ENCODE measurements around the gene ZNF362.
"Not testable (repeated sequence)": the region's sequence is repeated elsewhere in the genome, so short reads cannot be mapped to it uniquely, and the experiment has no call there.

ZNF362 gene

GRCh38 chr1:33306653-33307493, 50.6 kb downstream of the ZNF362 start:
- WGBS, 2 experiments (ENCODE audit: insufficient coverage in 2 of 2), result 88% methylated on average over 102 to 110 of the region's 113 CpGs
- H3K9me3 ChIP-seq (ENCODE audit: control insufficient read depth, low read length), result no peaks in the 10 kb centered on the region
- H3K4me3 ChIP-seq (ENCODE audit: extremely low read depth, insufficient read depth, low read length, poor library complexity, severe bottlenecking), result no peak overlapping the region
- peaks cover 6% of the 10 kb centered on the region for H3K4me1 ChIP-seq (ENCODE audit: control insufficient read depth, insufficient read depth, low read length, poor library complexity, severe bottlenecking)
- H3K27ac ChIP-seq (ENCODE audit: low read depth, low read length, severe bottlenecking), result no peak overlapping the region
- H3K36me3 ChIP-seq (ENCODE audit: control insufficient read depth, insufficient read depth, low read length), result peaks cover 5% of the 10 kb centered on the region

GRCh38 chr1:33307494-33307864, 51.2 kb downstream of the ZNF362 start:
- H3K36me3 ChIP-seq (ENCODE audit: control insufficient read depth, insufficient read depth, low read length), result no peaks in the 10 kb centered on the region
- WGBS, 2 experiments (ENCODE audit: insufficient coverage in 2 of 2), result no CpG with 5 or more reads among the region's 5 CpGs
- no peaks in the 10 kb centered on the region for H3K9me3 ChIP-seq (ENCODE audit: control insufficient read depth, low read length)
- no peak overlapping the region for H3K4me3 ChIP-seq (ENCODE audit: extremely low read depth, insufficient read depth, low read length, poor library complexity, severe bottlenecking)
- peaks cover 6% of the 10 kb centered on the region for H3K4me1 ChIP-seq (ENCODE audit: control insufficient read depth, insufficient read depth, low read length, poor library complexity, severe bottlenecking)
- H3K27ac ChIP-seq (ENCODE audit: low read depth, low read length, severe bottlenecking), result no peak overlapping the region

GRCh38 chr1:33309351-33309750, 53.1 kb downstream of the ZNF362 start:
- H3K36me3 ChIP-seq (ENCODE audit: control insufficient read depth, insufficient read depth, low read length); H3K27ac ChIP-seq (ENCODE audit: low read depth, low read length, severe bottlenecking); H3K4me1 ChIP-seq (ENCODE audit: control insufficient read depth, insufficient read depth, low read length, poor library complexity, severe bottlenecking); H3K9me3 ChIP-seq (ENCODE audit: control insufficient read depth, low read length); H3K4me3 ChIP-seq (ENCODE audit: extremely low read depth, insufficient read depth, low read length, poor library complexity, severe bottlenecking): not testable (repeated sequence)
- 87 to 98% methylated on average over 10 to 11 of the region's 32 CpGs for WGBS, 2 experiments (ENCODE audit: insufficient coverage in 2 of 2)

GRCh38 chr1:33310702-33311101, 54.4 kb downstream of the ZNF362 start:
- Histone ChIP-seq H3K4me1 (ENCODE audit: control insufficient read depth, insufficient read depth, low read length, poor library complexity, severe bottlenecking) (no peaks in the 10 kb centered on the region), H3K27ac (ENCODE audit: low read depth, low read length, severe bottlenecking) (no peak overlapping the region), H3K4me3 (ENCODE audit: extremely low read depth, insufficient read depth, low read length, poor library complexity, severe bottlenecking) (no peak overlapping the region), H3K36me3 (ENCODE audit: control insufficient read depth, insufficient read depth, low read length) (no peaks in the 10 kb centered on the region), H3K9me3 (ENCODE audit: control insufficient read depth, low read length) (no peaks in the 10 kb centered on the region)
- WGBS, 2 experiments (ENCODE audit: insufficient coverage in 2 of 2), result 60 to 76% methylated on average over 3 to 6 of the region's 8 CpGs

- 80 to 91% methylated on average over 4 of the region's 7 CpGs for WGBS, 2 experiments (ENCODE audit: insufficient coverage in 2 of 2)
- Histone ChIP-seq H3K9me3 (ENCODE audit: control insufficient read depth, low read length) (no peaks in the 10 kb centered on the region), H3K36me3 (ENCODE audit: control insufficient read depth, insufficient read depth, low read length) (no peaks in the 10 kb centered on the region)
Observed at GRCh38 chr1:33311706-33312412, 55.6 kb downstream of the ZNF362 start.

GRCh38 chr1:33312413-33312749, 56.1 kb downstream of the ZNF362 start:
- 57 to 75% methylated on average over 4 to 5 of the region's 5 CpGs for WGBS, 2 experiments (ENCODE audit: insufficient coverage in 2 of 2)
- Histone ChIP-seq H3K4me3 (ENCODE audit: extremely low read depth, insufficient read depth, low read length, poor library complexity, severe bottlenecking) (no peak overlapping the region), H3K9me3 (ENCODE audit: control insufficient read depth, low read length) (no peaks in the 10 kb centered on the region), H3K27ac (ENCODE audit: low read depth, low read length, severe bottlenecking) (no peak overlapping the region), H3K36me3 (ENCODE audit: control insufficient read depth, insufficient read depth, low read length) (no peaks in the 10 kb centered on the region), H3K4me1 (ENCODE audit: control insufficient read depth, insufficient read depth, low read length, poor library complexity, severe bottlenecking) (peaks cover 7% of the 10 kb centered on the region)

More at GRCh38 chr1:33311706-33312412, 55.6 kb downstream of the ZNF362 start:
- peaks cover 7% of the 10 kb centered on the region for H3K4me1 ChIP-seq (ENCODE audit: control insufficient read depth, insufficient read depth, low read length, poor library complexity, severe bottlenecking)
- H3K27ac ChIP-seq (ENCODE audit: low read depth, low read length, severe bottlenecking), result no peak overlapping the region
- no peak overlapping the region for H3K4me3 ChIP-seq (ENCODE audit: extremely low read depth, insufficient read depth, low read length, poor library complexity, severe bottlenecking)

- Histone ChIP-seq H3K9me3 (ENCODE audit: control insufficient read depth, low read length) (no peaks in the 10 kb centered on the region), H3K4me3 (ENCODE audit: extremely low read depth, insufficient read depth, low read length, poor library complexity, severe bottlenecking) (no peak overlapping the region), H3K4me1 (ENCODE audit: control insufficient read depth, insufficient read depth, low read length, poor library complexity, severe bottlenecking) (peaks cover 7% of the 10 kb centered on the region), H3K36me3 (ENCODE audit: control insufficient read depth, insufficient read depth, low read length) (no peaks in the 10 kb centered on the region), H3K27ac (ENCODE audit: low read depth, low read length, severe bottlenecking) (no peak overlapping the region)
- WGBS, 2 experiments (ENCODE audit: insufficient coverage in 2 of 2), result 88 to 92% methylated on average over 7 of the region's 9 CpGs
Observed at GRCh38 chr1:33314416-33314815, 58.1 kb downstream of the ZNF362 start.

GRCh38 chr1:33316601-33317000, 60.3 kb downstream of the ZNF362 start:
- Histone ChIP-seq H3K9me3 (ENCODE audit: control insufficient read depth, low read length) (no peaks in the 10 kb centered on the region), H3K4me1 (ENCODE audit: control insufficient read depth, insufficient read depth, low read length, poor library complexity, severe bottlenecking) (peaks cover 7% of the 10 kb centered on the region), H3K4me3 (ENCODE audit: extremely low read depth, insufficient read depth, low read length, poor library complexity, severe bottlenecking) (no peak overlapping the region), H3K27ac (ENCODE audit: low read depth, low read length, severe bottlenecking) (no peak overlapping the region), H3K36me3 (ENCODE audit: control insufficient read depth, insufficient read depth, low read length) (no peaks in the 10 kb centered on the region)
- 93 to 94% methylated on average over 2 of the region's 2 CpGs for WGBS, 2 experiments (ENCODE audit: insufficient coverage in 2 of 2)

- Histone ChIP-seq H3K4me1 (ENCODE audit: control insufficient read depth, insufficient read depth, low read length, poor library complexity, severe bottlenecking) (peaks cover 7% of the 10 kb centered on the region), H3K27ac (ENCODE audit: low read depth, low read length, severe bottlenecking) (no peak overlapping the region), H3K9me3 (ENCODE audit: control insufficient read depth, low read length) (no peaks in the 10 kb centered on the region), H3K4me3 (ENCODE audit: extremely low read depth, insufficient read depth, low read length, poor library complexity, severe bottlenecking) (no peak overlapping the region), H3K36me3 (ENCODE audit: control insufficient read depth, insufficient read depth, low read length) (peaks cover 2% of the 10 kb centered on the region)
- 86% methylated on average over 1 of the region's 1 CpG; no CpG with 5 or more reads in 1 of the 2 experiments for WGBS, 2 experiments (ENCODE audit: insufficient coverage in 2 of 2)
Observed at GRCh38 chr1:33317354-33317753, 61.1 kb downstream of the ZNF362 start.

- H3K27ac ChIP-seq (ENCODE audit: low read depth, low read length, severe bottlenecking), result no peak overlapping the region
- WGBS, 2 experiments (ENCODE audit: insufficient coverage in 2 of 2), result 68 to 89% methylated on average over 2 to 5 of the region's 6 CpGs
Observed at GRCh38 chr1:33317946-33318345, 61.7 kb downstream of the ZNF362 start.

More at GRCh38 chr1:33317946-33318345, 61.7 kb downstream of the ZNF362 start:
- peaks cover 7% of the 10 kb centered on the region for H3K4me1 ChIP-seq (ENCODE audit: control insufficient read depth, insufficient read depth, low read length, poor library complexity, severe bottlenecking)
- H3K4me3 ChIP-seq (ENCODE audit: extremely low read depth, insufficient read depth, low read length, poor library complexity, severe bottlenecking), result no peak overlapping the region
- peaks cover 8% of the 10 kb centered on the region for H3K36me3 ChIP-seq (ENCODE audit: control insufficient read depth, insufficient read depth, low read length)
- H3K9me3 ChIP-seq (ENCODE audit: control insufficient read depth, low read length), result no peaks in the 10 kb centered on the region

All from mesodermal cell (in vitro differentiated cells).